H1 (cell line): ENCODE results near the gene AK2.

Experiments used
- EP300 ChIP-seq, 2 experiments: IDR thresholded peaks; 1 replicate in 1 of 2; 2 replicates in 1 of 2; pipeline ENCODE4 v1.6.1; 2011 to 2012; ENCODE audit warnings: low read depth in 2 of 2, low read length in 2 of 2, mild to moderate bottlenecking in 2 of 2, borderline replicate concordance in 1 of 2, inconsistent platforms in 1 of 2, moderate library complexity in 1 of 2
- JUN ChIP-seq: IDR thresholded peaks from 2 replicates; pipeline ENCODE4 v1.6.1; 2011; ENCODE audit warnings: low read depth, mild to moderate bottlenecking, improper control_type of control experiment, low read length
- POLR2AphosphoS5 ChIP-seq: IDR thresholded peaks from 2 replicates; pipeline ENCODE4 v1.6.1; 2011; ENCODE audit warnings: low read depth, low read length
- SIN3A ChIP-seq, 2 experiments: IDR thresholded peaks in 1 of 2; conservative IDR thresholded peaks in 1 of 2; 2 replicates each; pipeline ENCODE4 v1.6.1; 2011 to 2012; ENCODE audit warnings: low read length in 2 of 2, improper control_type of control experiment in 1 of 2, low read depth in 1 of 2, mild to moderate bottlenecking in 1 of 2
- TCF12 ChIP-seq: IDR thresholded peaks from 2 replicates; pipeline ENCODE4 v1.6.1; 2011; ENCODE audit warnings: low read depth, mild to moderate bottlenecking, low read length
- TF ChIP-seq, protein P1 (sequence below), 3 experiments: IDR thresholded peaks; 1 replicate in 2 of 3; 2 replicates in 1 of 3; pipeline versions ENCODE4 v1.5.1 to v1.6.1; 2011; ENCODE audit warnings: low read length in 3 of 3, mild to moderate bottlenecking in 3 of 3, inconsistent platforms in 2 of 3, low read depth in 1 of 3, moderate library complexity in 1 of 3; ENCODE audit not compliant: insufficient read depth in 1 of 3; ENCODE audit errors: control extremely low read depth in 1 of 3
- TF ChIP-seq, protein P2 (sequence below): IDR thresholded peaks from 2 replicates; pipeline ENCODE4 v1.6.1; 2011; ENCODE audit warnings: low read length, improper control_type of control experiment
- TF ChIP-seq, protein P3 (sequence below): IDR thresholded peaks from 2 replicates; pipeline ENCODE4 v1.6.1; 2012; ENCODE audit warnings: inconsistent platforms

DNA sequence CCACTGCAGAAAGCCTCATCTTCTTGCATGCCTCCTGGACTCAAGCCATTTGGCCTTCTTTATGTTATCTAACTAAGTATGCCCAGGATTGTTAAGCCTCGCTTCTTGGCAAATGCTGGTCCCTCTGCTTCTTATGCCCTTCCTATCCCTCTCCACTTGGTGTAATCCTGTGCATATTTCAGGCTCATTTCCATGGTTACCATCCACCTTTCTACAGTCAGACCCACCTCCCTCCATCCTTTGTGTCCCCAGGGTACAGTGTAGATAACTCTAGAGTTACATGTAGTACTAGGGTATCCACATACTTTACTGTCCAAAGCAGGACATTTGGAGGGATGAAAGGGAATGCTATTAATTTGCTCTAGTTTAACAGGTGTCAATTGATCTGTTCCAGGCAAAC is 65.5 kb downstream of the AK2 start:
- TF ChIP-seq TCF12, result no peak
- no peak for TF ChIP-seq JUN
- no peak for TF ChIP-seq EP300 (IDR thresholded peaks at IDR 0.05; ENCODE audit: borderline replicate concordance in 1 of 2, low read depth in 2 of 2, low read length in 2 of 2)
- no peak for TF ChIP-seq POLR2AphosphoS5
- TF ChIP-seq, protein P1, sequence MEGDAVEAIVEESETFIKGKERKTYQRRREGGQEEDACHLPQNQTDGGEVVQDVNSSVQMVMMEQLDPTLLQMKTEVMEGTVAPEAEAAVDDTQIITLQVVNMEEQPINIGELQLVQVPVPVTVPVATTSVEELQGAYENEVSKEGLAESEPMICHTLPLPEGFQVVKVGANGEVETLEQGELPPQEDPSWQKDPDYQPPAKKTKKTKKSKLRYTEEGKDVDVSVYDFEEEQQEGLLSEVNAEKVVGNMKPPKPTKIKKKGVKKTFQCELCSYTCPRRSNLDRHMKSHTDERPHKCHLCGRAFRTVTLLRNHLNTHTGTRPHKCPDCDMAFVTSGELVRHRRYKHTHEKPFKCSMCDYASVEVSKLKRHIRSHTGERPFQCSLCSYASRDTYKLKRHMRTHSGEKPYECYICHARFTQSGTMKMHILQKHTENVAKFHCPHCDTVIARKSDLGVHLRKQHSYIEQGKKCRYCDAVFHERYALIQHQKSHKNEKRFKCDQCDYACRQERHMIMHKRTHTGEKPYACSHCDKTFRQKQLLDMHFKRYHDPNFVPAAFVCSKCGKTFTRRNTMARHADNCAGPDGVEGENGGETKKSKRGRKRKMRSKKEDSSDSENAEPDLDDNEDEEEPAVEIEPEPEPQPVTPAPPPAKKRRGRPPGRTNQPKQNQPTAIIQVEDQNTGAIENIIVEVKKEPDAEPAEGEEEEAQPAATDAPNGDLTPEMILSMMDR (IDR thresholded peaks at IDR 0.05; ENCODE audit: control extremely low read depth in 1 of 3, insufficient read depth in 1 of 3, low read depth in 1 of 3, low read length in 3 of 3), result no peak
- TF ChIP-seq SIN3A (conservative IDR thresholded peaks at IDR 0.05 in 1 of 2, IDR thresholded peaks at IDR 0.05 in 1 of 2; ENCODE audit: low read depth in 1 of 2, low read length in 2 of 2), result no peak
- TF ChIP-seq, protein P2, sequence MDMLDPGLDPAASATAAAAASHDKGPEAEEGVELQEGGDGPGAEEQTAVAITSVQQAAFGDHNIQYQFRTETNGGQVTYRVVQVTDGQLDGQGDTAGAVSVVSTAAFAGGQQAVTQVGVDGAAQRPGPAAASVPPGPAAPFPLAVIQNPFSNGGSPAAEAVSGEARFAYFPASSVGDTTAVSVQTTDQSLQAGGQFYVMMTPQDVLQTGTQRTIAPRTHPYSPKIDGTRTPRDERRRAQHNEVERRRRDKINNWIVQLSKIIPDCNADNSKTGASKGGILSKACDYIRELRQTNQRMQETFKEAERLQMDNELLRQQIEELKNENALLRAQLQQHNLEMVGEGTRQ, result no peak
- TF ChIP-seq, protein P3, sequence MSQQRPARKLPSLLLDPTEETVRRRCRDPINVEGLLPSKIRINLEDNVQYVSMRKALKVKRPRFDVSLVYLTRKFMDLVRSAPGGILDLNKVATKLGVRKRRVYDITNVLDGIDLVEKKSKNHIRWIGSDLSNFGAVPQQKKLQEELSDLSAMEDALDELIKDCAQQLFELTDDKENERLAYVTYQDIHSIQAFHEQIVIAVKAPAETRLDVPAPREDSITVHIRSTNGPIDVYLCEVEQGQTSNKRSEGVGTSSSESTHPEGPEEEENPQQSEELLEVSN, result no peak
